Choroid plexus epithelial cell (primary cell): ENCODE measurements around the gene SNTB2.

Experiments used
- DNase-seq: peaks from one replicate; pipeline ENCODE4 v3.0.0-alpha.2; 2010; ENCODE audit warnings: low read depth
- H3K4me3 ChIP-seq: 2 replicates; pipeline ENCODE4 v1.5.1; 2011; ENCODE audit warnings: low read depth, mild to moderate bottlenecking, control low read depth, low read length, moderate library complexity
- TF ChIP-seq, protein P1 (sequence below): conservative IDR thresholded peaks from 2 replicates; pipeline ENCODE4 v1.5.1; 2011; ENCODE audit warnings: low read depth, mild to moderate bottlenecking, control low read depth, inconsistent platforms, low read length, moderate library complexity

The SNTB2 gene

GRCh38 chr16:69150146-69150865 lies 36.7 kb upstream of the SNTB2 start:
- peak; percentile 92 for DNase-seq
- TF ChIP-seq, protein P1, sequence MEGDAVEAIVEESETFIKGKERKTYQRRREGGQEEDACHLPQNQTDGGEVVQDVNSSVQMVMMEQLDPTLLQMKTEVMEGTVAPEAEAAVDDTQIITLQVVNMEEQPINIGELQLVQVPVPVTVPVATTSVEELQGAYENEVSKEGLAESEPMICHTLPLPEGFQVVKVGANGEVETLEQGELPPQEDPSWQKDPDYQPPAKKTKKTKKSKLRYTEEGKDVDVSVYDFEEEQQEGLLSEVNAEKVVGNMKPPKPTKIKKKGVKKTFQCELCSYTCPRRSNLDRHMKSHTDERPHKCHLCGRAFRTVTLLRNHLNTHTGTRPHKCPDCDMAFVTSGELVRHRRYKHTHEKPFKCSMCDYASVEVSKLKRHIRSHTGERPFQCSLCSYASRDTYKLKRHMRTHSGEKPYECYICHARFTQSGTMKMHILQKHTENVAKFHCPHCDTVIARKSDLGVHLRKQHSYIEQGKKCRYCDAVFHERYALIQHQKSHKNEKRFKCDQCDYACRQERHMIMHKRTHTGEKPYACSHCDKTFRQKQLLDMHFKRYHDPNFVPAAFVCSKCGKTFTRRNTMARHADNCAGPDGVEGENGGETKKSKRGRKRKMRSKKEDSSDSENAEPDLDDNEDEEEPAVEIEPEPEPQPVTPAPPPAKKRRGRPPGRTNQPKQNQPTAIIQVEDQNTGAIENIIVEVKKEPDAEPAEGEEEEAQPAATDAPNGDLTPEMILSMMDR = peak; percentile 79
- H3K4me3 ChIP-seq = no peak overlapping the region

GRCh38 chr16:69157196-69157595 lies 29.8 kb upstream of the SNTB2 start:
- no peak overlapping the region for H3K4me3 ChIP-seq
- no peak for DNase-seq
- TF ChIP-seq, protein P1 = no peak

GRCh38 chr16:69160192-69160591 lies 26.8 kb upstream of the SNTB2 start:
- DNase-seq = no peak
- H3K4me3 ChIP-seq = no peak overlapping the region
- TF ChIP-seq, protein P1 = no peak

GRCh38 chr16:69165584-69165983 lies 21.4 kb upstream of the SNTB2 start:
- no peak overlapping the region for H3K4me3 ChIP-seq
- TF ChIP-seq, protein P1 = no peak
- no peak for DNase-seq

- peak; percentile 28 for DNase-seq
- TF ChIP-seq, protein P1 = no peak
- no peak overlapping the region for H3K4me3 ChIP-seq
Measured at GRCh38 chr16:69166221-69166833, 20.6 kb upstream of the SNTB2 start.

DNA sequence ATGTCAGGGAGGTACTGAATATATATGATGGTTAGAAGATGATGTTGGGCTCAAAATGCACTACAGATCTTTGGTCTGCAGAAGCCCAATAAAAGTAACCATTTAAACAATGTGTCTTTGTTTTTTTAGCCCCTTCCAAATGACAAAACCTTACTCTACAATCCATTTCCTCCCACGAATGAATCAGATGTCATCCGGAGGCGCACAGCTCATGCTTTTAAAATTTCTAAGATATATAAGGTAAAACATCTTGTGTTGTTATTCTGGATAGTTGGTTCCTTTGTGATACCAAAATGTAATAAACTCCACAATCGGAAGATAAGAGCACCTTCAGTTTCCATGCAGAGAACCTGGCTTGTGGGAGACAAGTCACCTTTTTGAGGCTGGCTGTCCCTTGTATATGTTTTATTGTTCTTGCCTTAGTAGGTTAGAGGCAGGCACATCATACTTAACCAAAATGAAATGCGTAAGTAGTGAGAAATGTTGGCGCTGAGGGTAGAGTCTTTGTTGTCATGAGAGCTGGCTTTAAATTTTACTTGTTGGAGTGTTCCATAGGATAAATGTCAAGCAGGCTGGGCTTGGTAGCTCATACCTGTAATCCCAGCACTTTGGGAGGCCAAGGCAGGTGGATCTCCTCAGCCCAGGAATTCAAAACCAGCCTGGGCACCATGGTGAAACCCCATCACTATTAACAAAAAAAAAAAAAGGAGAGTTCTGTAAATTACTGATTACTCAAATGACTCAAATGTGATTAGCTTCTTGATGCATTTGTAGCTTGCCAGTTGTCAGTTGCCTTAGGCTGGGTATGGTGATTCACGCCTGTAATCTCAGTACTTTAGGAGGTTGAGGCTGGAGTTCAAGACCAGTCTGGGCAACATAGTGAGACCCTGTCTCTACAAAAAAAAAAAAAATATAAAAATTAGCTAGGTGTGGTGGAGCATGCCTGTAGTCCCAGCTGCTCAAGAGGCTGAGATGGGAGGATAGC lies 19.7 kb upstream of the SNTB2 start:
- TF ChIP-seq, protein P1 = no peak
- no peak overlapping the region for H3K4me3 ChIP-seq
- DNase-seq = no peak
